Osteocyte (in vitro differentiated cells): Measurements from ENCODE around the gene ITPRIPL2. TPM values are rescaled to one million over a fixed set of nuclear protein-coding genes. Genes with fewer than 3 reads are reported as not detected.

Experiments
- DNase-seq: peaks from one replicate; pipeline ENCODE4 v3.0.0; 2021; ENCODE audit warnings: mixed read lengths; ENCODE audit not compliant: unreplicated experiment; ENCODE audit errors: extremely low spot score
- H3K27ac Mint-ChIP-seq: one replicate; pipeline ENCODE4 v1.8.0; 2021; ENCODE audit warnings: mild to moderate bottlenecking, mixed read lengths; ENCODE audit not compliant: unreplicated experiment
- H3K27me3 Mint-ChIP-seq: one replicate; pipeline ENCODE4 v1.8.0; 2021; ENCODE audit warnings: mixed read lengths; ENCODE audit not compliant: unreplicated experiment
- H3K36me3 Mint-ChIP-seq: one replicate; pipeline ENCODE4 v1.8.0; 2021; ENCODE audit warnings: mixed read lengths; ENCODE audit not compliant: unreplicated experiment
- H3K4me1 Mint-ChIP-seq: one replicate; pipeline ENCODE4 v1.8.0; 2021; ENCODE audit warnings: mixed read lengths; ENCODE audit not compliant: unreplicated experiment
- H3K4me3 Mint-ChIP-seq: one replicate; pipeline ENCODE4 v1.8.0; 2021; ENCODE audit warnings: mild to moderate bottlenecking, moderate library complexity, mixed read lengths; ENCODE audit not compliant: unreplicated experiment
- H3K9me3 Mint-ChIP-seq: one replicate; pipeline ENCODE4 v1.8.0; 2021; ENCODE audit warnings: mixed read lengths; ENCODE audit not compliant: unreplicated experiment
- total RNA-seq: library from RNA; stranded (reverse); gene quantifications from 2 replicates; pipeline ENCODE4 v1.2.1, GENCODE V29; 2021
- TF ChIP-seq, protein P1 (sequence below): fragments of 200-600 bp; sonication (generic); IDR thresholded peaks from 2 replicates; pipeline ENCODE4 v1.5.0; 2021; ENCODE audit warnings: antibody characterized with exemption, mild to moderate bottlenecking, moderate library complexity

Gene ITPRIPL2
- total RNA-seq, 1 donor from 2014 or later = 56.1 TPM

DNA sequence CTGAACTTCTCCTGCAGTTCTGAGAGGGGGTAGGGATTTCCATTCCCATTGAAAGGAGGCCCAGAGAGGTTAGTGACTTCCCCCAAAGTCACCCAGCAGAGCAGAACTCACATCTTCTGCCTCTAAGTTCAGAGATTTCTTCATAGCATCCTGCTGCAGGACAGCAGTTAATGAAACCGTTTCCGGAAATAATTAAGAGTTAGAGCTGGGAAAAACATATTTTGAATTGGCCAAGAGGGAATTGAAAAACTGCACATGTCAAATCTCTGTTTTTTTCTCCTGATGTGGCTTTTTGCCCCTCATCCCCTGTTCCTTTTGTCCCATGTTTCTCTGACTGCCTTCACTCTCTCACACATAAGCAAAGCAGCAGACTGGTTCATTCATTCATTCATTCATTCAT, 26.6 kb downstream of the ITPRIPL2 start:
- TF ChIP-seq, protein P1, sequence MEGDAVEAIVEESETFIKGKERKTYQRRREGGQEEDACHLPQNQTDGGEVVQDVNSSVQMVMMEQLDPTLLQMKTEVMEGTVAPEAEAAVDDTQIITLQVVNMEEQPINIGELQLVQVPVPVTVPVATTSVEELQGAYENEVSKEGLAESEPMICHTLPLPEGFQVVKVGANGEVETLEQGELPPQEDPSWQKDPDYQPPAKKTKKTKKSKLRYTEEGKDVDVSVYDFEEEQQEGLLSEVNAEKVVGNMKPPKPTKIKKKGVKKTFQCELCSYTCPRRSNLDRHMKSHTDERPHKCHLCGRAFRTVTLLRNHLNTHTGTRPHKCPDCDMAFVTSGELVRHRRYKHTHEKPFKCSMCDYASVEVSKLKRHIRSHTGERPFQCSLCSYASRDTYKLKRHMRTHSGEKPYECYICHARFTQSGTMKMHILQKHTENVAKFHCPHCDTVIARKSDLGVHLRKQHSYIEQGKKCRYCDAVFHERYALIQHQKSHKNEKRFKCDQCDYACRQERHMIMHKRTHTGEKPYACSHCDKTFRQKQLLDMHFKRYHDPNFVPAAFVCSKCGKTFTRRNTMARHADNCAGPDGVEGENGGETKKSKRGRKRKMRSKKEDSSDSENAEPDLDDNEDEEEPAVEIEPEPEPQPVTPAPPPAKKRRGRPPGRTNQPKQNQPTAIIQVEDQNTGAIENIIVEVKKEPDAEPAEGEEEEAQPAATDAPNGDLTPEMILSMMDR = no peak
- peak overlapping the region; percentile 34 for H3K27ac Mint-ChIP-seq
- H3K9me3 Mint-ChIP-seq = no peaks in the 10 kb centered on the region
- H3K27me3 Mint-ChIP-seq = peaks cover 15% of the 10 kb centered on the region
- DNase-seq = no peak
- H3K4me1 Mint-ChIP-seq = peaks cover 52% of the 10 kb centered on the region
- H3K4me3 Mint-ChIP-seq = no peak overlapping the region
- H3K36me3 Mint-ChIP-seq = no peaks in the 10 kb centered on the region

DNA sequence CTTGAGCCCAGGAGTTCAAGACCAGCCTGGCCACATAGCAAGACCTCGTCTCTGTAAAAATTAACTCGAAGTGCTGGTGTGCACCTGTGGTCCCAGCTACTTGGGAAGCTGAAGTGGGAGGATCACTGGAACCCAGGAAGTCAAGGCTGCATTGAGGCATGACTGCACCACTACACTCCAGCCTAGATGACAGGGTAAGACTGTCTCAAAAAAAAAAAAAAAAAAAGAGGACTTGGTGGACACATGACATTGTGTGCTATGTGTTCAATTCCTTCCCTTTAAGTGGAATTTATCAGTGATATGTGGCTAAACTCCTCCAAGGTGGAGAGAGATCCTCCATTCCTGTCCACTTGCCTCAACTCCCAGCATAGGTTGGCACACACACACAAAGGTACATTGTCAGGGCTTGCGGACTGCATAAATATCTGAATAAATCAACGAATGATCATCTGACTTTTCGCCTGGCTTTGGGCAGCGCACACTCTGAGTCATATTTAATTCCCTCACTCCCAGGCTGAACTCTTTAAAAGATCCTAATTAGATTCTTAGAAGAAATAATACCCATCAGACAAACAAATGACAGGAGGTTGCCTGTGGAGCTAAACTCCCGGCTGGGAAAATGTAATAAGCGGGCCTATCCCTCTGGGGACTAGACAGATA, 29.3 kb downstream of the ITPRIPL2 start:
- peaks cover 25% of the 10 kb centered on the region for H3K4me1 Mint-ChIP-seq
- no peak for DNase-seq
- H3K9me3 Mint-ChIP-seq = peaks cover under 1% of the 10 kb centered on the region
- TF ChIP-seq, protein P1 = no peak
- H3K36me3 Mint-ChIP-seq = no peaks in the 10 kb centered on the region
- peaks cover 18% of the 10 kb centered on the region for H3K27me3 Mint-ChIP-seq
- no peak overlapping the region for H3K27ac Mint-ChIP-seq
- no peak overlapping the region for H3K4me3 Mint-ChIP-seq

DNA sequence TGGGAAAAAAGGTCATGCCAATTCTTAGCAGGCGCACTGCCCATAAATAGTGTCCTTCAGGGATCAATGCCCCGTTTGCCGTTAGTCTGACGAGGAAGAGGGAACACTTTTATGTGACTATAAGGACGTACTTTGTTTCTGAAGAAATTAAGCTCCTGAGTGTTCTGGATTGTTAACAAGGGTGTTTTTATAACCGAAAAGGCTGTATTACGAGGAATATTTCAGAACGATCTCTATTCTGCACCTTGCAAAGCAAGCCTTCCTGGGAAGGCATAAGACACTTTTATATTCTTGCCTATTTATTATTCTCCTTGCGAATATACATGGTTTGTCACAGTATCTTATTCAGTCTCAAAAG, 29.8 kb downstream of the ITPRIPL2 start:
- Mint-ChIP-seq H3K4me3 (no peak overlapping the region), H3K27ac (no peak overlapping the region), H3K9me3 (peaks cover 6% of the 10 kb centered on the region), H3K4me1 (peaks cover 21% of the 10 kb centered on the region), H3K36me3 (no peaks in the 10 kb centered on the region), H3K27me3 (peaks cover 24% of the 10 kb centered on the region)
- TF ChIP-seq, protein P1 = no peak
- DNase-seq = no peak

DNA sequence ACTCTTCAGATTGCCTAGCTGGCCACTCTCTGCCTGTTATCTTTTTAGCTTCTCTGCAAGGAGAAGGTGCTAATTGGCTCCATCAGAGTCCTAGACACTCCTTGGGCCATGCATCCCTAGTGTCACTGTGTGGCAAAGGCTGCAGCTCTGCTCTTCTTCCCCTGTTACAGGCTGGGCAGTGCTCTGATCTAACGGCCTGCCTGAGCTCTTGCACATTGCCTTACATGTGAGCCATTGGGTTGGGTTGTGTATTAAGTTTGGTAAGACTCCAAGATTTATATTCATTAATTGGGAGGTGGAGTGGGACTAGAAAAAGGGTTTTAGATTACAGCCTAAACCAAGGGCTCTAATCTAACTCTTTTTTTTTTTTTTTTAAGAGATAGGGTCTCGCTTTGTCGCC, 31.2 kb downstream of the ITPRIPL2 start:
- Mint-ChIP-seq H3K27ac (no peak overlapping the region), H3K36me3 (no peaks in the 10 kb centered on the region)

DNA sequence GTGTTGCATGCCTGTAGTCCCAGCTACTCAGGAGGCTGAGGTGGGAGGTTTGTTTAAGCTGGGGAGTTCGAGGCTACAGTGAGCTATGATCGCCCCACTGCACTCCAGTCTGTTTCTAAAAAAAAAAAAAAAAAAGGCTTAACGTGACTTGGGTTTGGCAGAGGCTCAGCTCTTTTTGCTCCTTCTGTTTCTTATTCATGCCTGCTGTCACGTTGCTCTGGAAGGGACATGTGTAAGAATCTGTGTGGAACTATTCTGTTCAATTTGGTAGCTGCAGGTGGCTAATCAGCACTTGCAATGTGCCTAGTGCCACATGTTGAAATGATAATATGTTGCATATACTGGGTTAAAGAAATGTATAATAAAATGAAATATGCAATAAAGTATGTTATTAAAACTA, 33.4 kb downstream of the ITPRIPL2 start:
- Mint-ChIP-seq H3K9me3 (peaks cover 6% of the 10 kb centered on the region), H3K27me3 (peaks cover 44% of the 10 kb centered on the region), H3K4me1 (no peaks in the 10 kb centered on the region), H3K36me3 (no peaks in the 10 kb centered on the region), H3K27ac (no peak overlapping the region), H3K4me3 (no peak overlapping the region)
- TF ChIP-seq, protein P1 = no peak
- DNase-seq = no peak

More for the DNA sequence above, 31.2 kb downstream of the ITPRIPL2 start:
- TF ChIP-seq, protein P1 = no peak
- Mint-ChIP-seq H3K4me3 (no peak overlapping the region), H3K4me1 (peaks cover 8% of the 10 kb centered on the region), H3K27me3 (peaks cover 33% of the 10 kb centered on the region), H3K9me3 (peaks cover 6% of the 10 kb centered on the region)
- no peak for DNase-seq
